Suprapubic skin (tissue), 4 donors: Measurements from ENCODE around the gene ELAVL1.

Experiments
- EP300 ChIP-seq: sonication (generic); formaldehyde crosslinking; IDR thresholded peaks from one replicate; pipeline ENCODE4 v1.6.1; 2017; ENCODE audit warnings: antibody characterized with exemption
- POLR2AphosphoS5 ChIP-seq, 3 donors: sonication (generic); formaldehyde crosslinking; IDR thresholded peaks; one replicate each; pipeline ENCODE4 v1.6.1; 2017; ENCODE audit warnings: antibody characterized with exemption in 3 of 3
- TF ChIP-seq, protein P1 (sequence below), 2 donors: fragments of 200-600 bp in 1 of 2; fragments of 450-650 bp in 1 of 2; sonication (generic) in 1 of 2; IDR thresholded peaks; one replicate each; pipeline ENCODE4 v1.5.1; 2016 to 2019; ENCODE audit warnings: antibody characterized with exemption in 2 of 2, mild to moderate bottlenecking in 1 of 2, moderate library complexity in 1 of 2

DNA sequence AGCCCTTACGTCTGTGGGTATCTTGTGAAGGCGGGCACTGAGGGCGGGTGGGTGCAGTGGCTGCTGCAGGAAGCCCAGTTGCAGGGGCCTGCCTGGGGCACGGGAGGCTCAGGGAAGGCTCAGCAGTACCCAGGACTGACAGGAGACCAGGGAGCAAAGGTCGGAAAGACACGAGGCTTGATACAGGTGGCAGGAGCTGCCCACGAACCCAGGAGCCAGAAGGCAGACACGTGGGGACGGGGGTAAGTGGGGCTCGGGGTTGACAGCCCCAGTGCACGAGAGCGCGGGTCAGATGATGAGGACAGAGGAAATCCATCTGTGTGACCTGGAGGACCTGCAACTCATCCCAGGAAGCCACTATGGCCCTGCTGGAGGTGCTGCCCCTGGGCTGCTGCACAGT is 25.3 kb downstream of the ELAVL1 start:
- TF ChIP-seq, protein P1, sequence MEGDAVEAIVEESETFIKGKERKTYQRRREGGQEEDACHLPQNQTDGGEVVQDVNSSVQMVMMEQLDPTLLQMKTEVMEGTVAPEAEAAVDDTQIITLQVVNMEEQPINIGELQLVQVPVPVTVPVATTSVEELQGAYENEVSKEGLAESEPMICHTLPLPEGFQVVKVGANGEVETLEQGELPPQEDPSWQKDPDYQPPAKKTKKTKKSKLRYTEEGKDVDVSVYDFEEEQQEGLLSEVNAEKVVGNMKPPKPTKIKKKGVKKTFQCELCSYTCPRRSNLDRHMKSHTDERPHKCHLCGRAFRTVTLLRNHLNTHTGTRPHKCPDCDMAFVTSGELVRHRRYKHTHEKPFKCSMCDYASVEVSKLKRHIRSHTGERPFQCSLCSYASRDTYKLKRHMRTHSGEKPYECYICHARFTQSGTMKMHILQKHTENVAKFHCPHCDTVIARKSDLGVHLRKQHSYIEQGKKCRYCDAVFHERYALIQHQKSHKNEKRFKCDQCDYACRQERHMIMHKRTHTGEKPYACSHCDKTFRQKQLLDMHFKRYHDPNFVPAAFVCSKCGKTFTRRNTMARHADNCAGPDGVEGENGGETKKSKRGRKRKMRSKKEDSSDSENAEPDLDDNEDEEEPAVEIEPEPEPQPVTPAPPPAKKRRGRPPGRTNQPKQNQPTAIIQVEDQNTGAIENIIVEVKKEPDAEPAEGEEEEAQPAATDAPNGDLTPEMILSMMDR (IDR thresholded peaks at IDR 0.05) = no peak
- TF ChIP-seq EP300 (no peak), POLR2AphosphoS5 (IDR thresholded peaks at IDR 0.05) (no peak)
